ENCODE data around the gene KRTAP19-1. TPM values are rescaled to one million over a fixed set of nuclear protein-coding genes. Genes with fewer than 3 reads are reported as not detected.

The KRTAP19-1 gene
- total RNA-seq, 6 donors from 2014 or later = not detected

GRCh38 chr21:30434033-30434631 is 46.0 kb downstream of the KRTAP19-1 start:
- DNase-seq (no peak), ATAC-seq (ENCODE audit: low FRiP score in 2 of 2) (peak in 1 of 2 donors; percentile 76)
- Histone ChIP-seq H3K9me3 (no peaks in the 10 kb centered on the region), H3K4me3 (no peak overlapping the region), H3K27me3 (no peaks in the 10 kb centered on the region), H3K36me3 (no peaks in the 10 kb centered on the region), H3K4me1 (peaks cover 0 to 4% (median 0%) of the 10 kb centered on the region in 4 donors), H3K27ac (no peak overlapping the region)
- 38 to 42% methylated on average over 10 of the region's 10 CpGs for WGBS, 2 donors
- TF ChIP-seq CTCF (IDR thresholded peaks at IDR 0.05) (peak in 4 of 6 experiments; percentile 31 to 53 (median 42)), EP300 (IDR thresholded peaks at IDR 0.05) (no peak)

- H3K4me3 ChIP-seq = no peak within 1 kb of the TSS
- H3K36me3 ChIP-seq = no peaks in the 10 kb centered on the region
- ATAC-seq (ENCODE audit: low FRiP score in 2 of 2) (no peak), DNase-seq (no peak)
- WGBS, 2 donors = 63 to 86% methylated on average over 6 to 9 of the region's 9 CpGs
- TF ChIP-seq EP300 (IDR thresholded peaks at IDR 0.05) = no peak
- TF ChIP-seq POLR2AphosphoS5 (IDR thresholded peaks at IDR 0.05) = no peak
- no peak for TF ChIP-seq CTCF (IDR thresholded peaks at IDR 0.05)
- TF ChIP-seq POLR2A (IDR thresholded peaks at IDR 0.05) = no peak
- no peak within 1 kb of the TSS for H3K27ac ChIP-seq
- H3K9me3 ChIP-seq = no peaks in the 10 kb centered on the region
- no peaks in the 10 kb centered on the region for H3K27me3 ChIP-seq
- H3K4me1 ChIP-seq = peaks cover 0 to 4% (median 0%) of the 10 kb centered on the region in 4 donors
Measured at GRCh38 chr21:30430170-30430655, 50.0 kb downstream of the KRTAP19-1 start, which contains the start of gene KRTAP13-4. Gene KRTAP13-4 (plus strand): TSS chr21:30430220. CDS start chr21:30430276, 56 bp downstream.

Small RNA genes lying within 50 kb of the gene (small RNA-seq; reads per million reads assigned to genes)
- gene AP000567.1 (0 reads per million in 4 donors), gene KRTAP19-10P (0 reads per million in 4 donors), gene KRTAP19-9P (0 reads per million in 4 donors)

Other genes with a start within 250 kb of the KRTAP19-1 start
- gene KRTAP24-1, start 197.4 kb downstream of the KRTAP19-1 start, total RNA-seq = not detected
- gene KRTAP25-1, start 190.9 kb downstream of the KRTAP19-1 start, total RNA-seq = not detected
- not detected for gene KRTAP26-1, start 160.1 kb downstream of the KRTAP19-1 start, total RNA-seq
- not detected for gene KRTAP27-1, start 142.7 kb downstream of the KRTAP19-1 start, total RNA-seq
- gene KRTAP23-1, start 131.8 kb downstream of the KRTAP19-1 start, total RNA-seq = not detected
- not detected for gene KRTAP13-2, start 108.1 kb downstream of the KRTAP19-1 start, total RNA-seq
- gene KRTAP13-1, start 84.3 kb downstream of the KRTAP19-1 start, total RNA-seq = not detected
- not detected for gene KRTAP13-3, start 54.4 kb downstream of the KRTAP19-1 start, total RNA-seq
- not detected for gene KRTAP13-4, start 50.1 kb downstream of the KRTAP19-1 start, total RNA-seq
- not detected for gene KRTAP15-1, start 40.1 kb downstream of the KRTAP19-1 start, total RNA-seq
- not detected for gene KRTAP19-2, start 7.1 kb upstream of the KRTAP19-1 start, total RNA-seq
- gene KRTAP19-3, start 11.6 kb upstream of the KRTAP19-1 start, total RNA-seq = not detected
- not detected for gene KRTAP19-4, start 16.8 kb upstream of the KRTAP19-1 start, total RNA-seq
- not detected for gene KRTAP19-5, start 21.8 kb upstream of the KRTAP19-1 start, total RNA-seq
- gene KRTAP19-6, start 61.5 kb upstream of the KRTAP19-1 start, total RNA-seq = not detected
- gene KRTAP19-7, start 80.9 kb upstream of the KRTAP19-1 start, total RNA-seq = not detected
- not detected for gene KRTAP22-2, start 110.0 kb upstream of the KRTAP19-1 start, total RNA-seq
- gene KRTAP6-3, start 112.1 kb upstream of the KRTAP19-1 start, total RNA-seq = not detected
- not detected for gene KRTAP6-2, start 118.5 kb upstream of the KRTAP19-1 start, total RNA-seq
- not detected for gene KRTAP22-1, start 120.7 kb upstream of the KRTAP19-1 start, total RNA-seq
- gene KRTAP6-1, start 133.6 kb upstream of the KRTAP19-1 start, total RNA-seq = not detected
- gene KRTAP20-1, start 136.1 kb upstream of the KRTAP19-1 start, total RNA-seq = not detected
- gene KRTAP20-4, start 140.3 kb upstream of the KRTAP19-1 start, total RNA-seq = not detected
- not detected for gene KRTAP20-2, start 154.8 kb upstream of the KRTAP19-1 start, total RNA-seq
- gene KRTAP20-3, start 162.5 kb upstream of the KRTAP19-1 start, total RNA-seq = not detected
- gene KRTAP21-3, start 238.4 kb upstream of the KRTAP19-1 start, total RNA-seq = not detected

Measured in upper lobe of left lung (tissue), 6 donors.